ENCODE results near the gene DTX1.

- no peak for TF ChIP-seq FOXA1 (IDR thresholded peaks at IDR 0.05)
- no peak for TF ChIP-seq FOXM1 (IDR thresholded peaks at IDR 0.05; ENCODE audit: borderline replicate concordance)
- no peak for TF ChIP-seq ARNT (IDR thresholded peaks at IDR 0.05)
- TF ChIP-seq TARDBP (IDR thresholded peaks at IDR 0.05): no peak
- TF ChIP-seq LEF1 (IDR thresholded peaks at IDR 0.05; ENCODE audit: borderline replicate concordance): no peak
- TF ChIP-seq SUZ12 (IDR thresholded peaks at IDR 0.05): no peak
- TF ChIP-seq SP1 (IDR thresholded peaks at IDR 0.05): no peak
- TF ChIP-seq FOXK2 (IDR thresholded peaks at IDR 0.05): no peak
Measured at GRCh38 chr12:113098441-113099028, 42.0 kb downstream of the DTX1 start.
